Right lung (tissue), 5 donors: ENCODE data around the gene ZFP69B. TPM values are rescaled to one million over a fixed set of nuclear protein-coding genes. Genes with fewer than 3 reads are reported as not detected.
"Not testable (repeated sequence)": the region's sequence is repeated elsewhere in the genome, so short reads cannot be mapped to it uniquely, and the experiment has no call there.

Experiments used
- DNase-seq, 2 donors: peaks; one replicate each; pipeline ENCODE4 v3.0.0-alpha.2; 2013
- polyA plus RNA-seq, 5 donors: library from polyadenylated mRNA; unstranded; fragments of 120-200 nt; gene quantifications; one replicate each; pipeline versions ENCODE4 v1.2.1 to v1.2.3, GENCODE V29; 2013; ENCODE audit warnings: inconsistent platforms in 1 of 5, low replicate concordance in 1 of 5; ENCODE audit not compliant: insufficient read length in 5 of 5, insufficient read depth in 1 of 5

ZFP69B gene
- polyA plus RNA-seq, 5 donors: 5.1 to 7.5 (median 5.8) TPM

DNA sequence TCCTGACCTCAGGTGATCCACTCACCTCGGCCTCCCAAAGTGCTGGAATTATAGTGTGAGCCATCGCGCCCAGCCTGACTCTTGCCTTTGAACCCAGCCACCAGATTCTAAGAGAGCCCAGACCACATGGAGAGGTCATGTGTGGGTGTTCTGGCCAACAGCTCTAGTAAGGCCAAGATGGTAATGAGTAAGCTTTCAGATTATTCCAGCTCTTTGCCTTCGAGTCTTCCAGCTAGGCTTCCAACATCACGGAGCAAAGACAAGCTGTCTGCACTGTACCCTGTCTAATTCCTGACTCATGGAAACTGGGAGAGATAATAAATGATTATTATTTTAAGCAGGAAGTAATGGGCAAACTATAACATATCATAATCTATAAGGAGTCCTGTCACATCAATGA lies 14.8 kb upstream of the ZFP69B start:
- no peak for DNase-seq

DNA sequence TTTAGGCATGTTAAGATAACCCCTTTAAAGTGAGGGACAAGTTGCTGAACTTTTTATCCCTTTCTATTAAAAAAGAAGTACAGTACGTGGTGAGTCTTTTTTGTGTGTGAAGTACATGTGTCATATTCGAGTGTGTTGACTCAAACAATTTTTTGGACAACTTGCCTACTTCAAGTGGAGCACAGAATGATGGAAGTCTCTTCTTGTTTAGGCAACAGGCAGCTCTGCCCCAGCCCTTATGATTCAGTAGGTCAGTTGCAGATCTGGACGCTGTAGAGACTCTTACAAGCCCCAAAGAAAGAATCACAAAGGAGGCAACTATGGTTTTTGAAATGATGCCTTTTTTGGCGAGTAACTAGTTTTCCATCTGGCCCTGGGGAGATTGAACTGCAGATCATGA lies 14.4 kb upstream of the ZFP69B start:
- no peak for DNase-seq

DNA sequence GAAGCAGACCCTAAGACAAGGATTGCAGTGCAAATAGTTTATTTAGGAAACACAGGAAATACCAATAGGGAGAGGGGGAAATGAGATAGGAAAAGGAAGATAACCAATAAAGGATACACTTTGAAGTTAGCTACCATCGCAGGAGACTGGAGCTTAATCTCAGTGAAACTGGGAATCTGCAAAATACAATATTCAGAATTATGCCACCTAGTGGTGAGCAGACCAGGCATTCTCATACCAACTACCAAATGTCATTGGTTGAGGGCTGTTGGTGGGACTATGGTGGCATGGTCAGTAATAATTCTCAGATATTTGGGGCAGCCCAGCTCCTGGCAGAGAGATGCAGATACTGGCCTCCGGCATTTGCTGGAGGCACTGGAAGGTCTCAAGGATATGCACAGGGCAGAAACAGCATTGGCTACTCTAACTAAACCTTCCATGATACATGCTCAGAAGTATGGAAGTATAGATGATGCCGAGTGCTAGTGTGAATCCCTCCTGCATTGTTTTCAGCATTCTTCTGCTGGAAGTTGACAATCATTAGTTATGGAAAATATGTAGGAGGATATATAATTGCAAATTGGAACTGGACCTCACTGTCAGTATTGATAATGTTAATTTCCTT lies 11.8 kb upstream of the ZFP69B start:
- DNase-seq: no peak

DNA sequence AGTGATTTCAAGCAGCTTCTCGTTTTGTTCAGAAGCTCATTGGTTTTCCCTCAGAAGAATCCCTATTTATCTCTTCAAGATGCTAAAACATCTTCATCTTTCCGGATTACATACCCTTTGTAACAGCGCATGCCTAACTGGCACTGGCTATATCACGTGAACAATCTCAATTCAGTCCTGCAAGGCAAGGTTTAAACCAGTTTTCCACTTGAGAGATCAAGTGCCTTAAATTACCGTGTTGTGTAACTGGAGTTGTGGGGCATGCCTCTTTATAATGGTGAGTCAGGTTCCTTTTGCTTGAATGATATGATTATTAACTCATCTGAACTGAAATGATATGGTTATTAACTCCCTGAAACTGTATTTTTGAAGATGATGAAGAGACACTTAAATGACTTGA lies 11.0 kb upstream of the ZFP69B start:
- no peak for DNase-seq

DNA sequence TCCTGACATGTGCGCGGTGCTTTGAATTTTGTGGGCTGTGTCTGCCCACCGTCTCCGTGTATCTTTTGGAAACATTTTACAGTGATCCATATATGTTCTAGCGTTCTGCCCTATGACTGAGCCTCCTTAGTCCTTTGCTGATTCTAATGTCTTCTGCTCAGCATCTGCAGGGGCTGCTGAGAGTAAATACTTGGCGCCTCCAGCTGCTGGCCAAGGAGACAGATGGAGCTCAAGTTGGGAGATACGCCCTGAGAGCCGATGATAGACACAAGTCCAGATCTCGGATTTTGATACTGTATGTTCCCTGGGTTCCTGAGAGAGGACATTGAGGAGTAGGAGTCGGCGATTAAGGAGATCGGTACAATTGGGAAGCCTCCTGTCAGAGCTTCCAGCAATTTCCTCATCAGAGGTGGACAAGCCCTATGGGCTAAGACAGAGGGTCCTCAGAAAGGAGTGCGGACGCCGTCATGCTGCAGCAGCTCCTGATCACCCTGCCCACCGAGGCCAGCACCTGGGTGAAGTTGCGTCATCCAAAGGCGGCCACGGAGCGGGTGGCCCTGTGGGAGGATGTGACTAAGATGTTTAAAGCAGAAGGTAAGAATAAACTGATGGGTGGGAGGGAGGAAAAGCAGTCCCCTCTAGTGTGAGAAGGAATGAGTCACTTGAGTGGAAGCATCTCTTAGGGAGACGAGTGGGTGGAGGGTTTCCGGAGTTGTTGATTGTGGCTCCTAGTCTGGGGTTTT lies 390 bp downstream of the ZFP69B start:
- peak in 1 of 2 donors; percentile 45 for DNase-seq

DNA sequence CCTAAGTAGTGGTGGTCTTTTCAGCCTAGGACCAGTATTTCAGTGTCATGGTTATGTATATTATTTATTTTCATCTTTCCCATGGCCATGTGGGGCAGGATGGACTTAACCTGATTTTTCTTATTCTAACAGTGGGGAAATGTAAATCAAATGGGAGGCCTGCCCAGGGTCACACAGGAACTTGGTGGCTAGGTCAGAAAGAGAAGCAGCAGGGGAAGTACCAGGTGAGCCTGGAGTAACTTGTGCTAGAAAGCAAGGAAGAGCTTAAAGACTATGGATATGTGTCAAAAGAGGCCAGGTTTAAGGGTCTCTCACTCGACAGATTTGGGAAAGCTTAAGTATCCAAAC lies 936 bp downstream of the ZFP69B start:
- DNase-seq: no peak

DNA sequence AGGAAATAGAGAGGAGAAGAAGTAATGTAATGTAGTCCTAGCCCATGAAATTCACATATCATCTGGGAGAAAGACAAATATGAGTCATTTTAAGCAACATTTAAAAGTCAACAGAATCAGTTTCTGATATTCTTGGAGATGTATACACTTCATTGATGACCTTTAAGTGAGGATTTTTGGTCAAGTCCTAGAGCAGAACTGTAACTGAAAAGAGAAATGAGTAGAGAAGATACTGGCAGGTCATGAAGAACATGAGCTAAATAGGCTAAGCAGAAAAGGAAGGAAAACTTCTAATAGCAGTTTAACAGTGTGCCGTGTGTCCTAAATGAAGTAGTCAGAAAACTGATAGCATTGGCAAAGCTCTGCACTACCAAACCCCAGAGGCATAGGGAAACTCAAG lies 4.6 kb downstream of the ZFP69B start:
- no peak for DNase-seq

DNA sequence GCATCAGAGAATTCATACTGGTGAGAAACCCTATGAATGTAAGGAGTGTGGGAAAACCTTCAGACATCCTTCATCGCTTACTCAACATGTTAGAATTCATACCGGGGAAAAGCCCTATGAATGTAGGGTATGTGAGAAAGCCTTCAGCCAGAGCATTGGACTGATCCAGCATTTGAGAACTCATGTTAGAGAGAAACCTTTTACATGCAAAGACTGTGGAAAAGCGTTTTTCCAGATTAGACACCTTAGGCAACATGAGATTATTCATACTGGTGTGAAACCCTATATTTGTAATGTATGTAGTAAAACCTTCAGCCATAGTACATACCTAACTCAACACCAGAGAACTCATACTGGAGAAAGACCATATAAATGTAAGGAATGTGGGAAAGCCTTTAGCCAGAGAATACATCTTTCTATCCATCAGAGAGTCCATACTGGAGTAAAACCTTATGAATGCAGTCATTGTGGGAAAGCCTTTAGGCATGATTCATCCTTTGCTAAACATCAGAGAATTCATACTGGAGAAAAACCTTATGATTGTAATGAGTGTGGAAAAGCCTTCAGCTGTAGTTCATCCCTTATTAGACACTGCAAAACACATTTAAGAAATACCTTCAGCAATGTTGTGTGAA lies 12.8 kb downstream of the ZFP69B start:
- DNase-seq: no peak

DNA sequence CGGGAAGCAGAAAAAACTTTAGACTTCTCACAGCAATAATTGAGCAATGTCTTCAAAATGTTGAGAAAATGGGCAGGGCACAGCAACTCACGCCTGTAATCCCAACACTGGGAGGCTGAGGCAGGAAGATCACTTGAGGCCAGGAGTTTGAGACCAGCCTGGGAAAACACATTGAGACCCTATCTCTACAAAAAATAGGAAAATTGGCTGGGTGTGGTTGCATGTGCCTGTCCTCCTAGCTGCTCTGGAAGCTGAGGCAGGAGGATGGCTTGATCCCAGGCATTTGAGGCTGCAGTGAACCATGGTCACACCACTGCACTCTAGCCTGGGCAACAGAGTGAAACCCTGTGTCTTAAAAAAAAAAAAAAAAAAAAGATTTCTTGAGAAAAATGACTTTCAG lies 19.1 kb downstream of the ZFP69B start:
- no peak for DNase-seq

DNA sequence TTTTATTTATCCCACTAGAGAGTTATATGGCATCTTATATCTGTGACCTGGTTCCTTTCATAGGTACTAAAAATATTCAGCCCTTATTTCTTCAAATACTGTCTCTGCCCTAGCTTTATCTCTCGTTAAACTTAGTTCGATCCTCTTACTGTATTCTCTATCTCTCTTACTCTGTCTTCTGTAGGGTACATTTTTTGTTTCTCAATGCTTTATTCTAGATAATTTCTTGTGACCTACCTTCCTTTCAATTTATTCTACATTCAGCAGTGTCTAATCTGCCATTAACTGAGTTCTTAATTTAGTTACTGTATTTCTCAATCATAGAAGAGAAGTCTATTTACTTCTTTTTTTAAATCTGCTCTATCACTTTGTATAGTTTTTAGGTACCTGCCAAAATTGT lies 25.0 kb downstream of the ZFP69B start:
- no peak for DNase-seq

DNA sequence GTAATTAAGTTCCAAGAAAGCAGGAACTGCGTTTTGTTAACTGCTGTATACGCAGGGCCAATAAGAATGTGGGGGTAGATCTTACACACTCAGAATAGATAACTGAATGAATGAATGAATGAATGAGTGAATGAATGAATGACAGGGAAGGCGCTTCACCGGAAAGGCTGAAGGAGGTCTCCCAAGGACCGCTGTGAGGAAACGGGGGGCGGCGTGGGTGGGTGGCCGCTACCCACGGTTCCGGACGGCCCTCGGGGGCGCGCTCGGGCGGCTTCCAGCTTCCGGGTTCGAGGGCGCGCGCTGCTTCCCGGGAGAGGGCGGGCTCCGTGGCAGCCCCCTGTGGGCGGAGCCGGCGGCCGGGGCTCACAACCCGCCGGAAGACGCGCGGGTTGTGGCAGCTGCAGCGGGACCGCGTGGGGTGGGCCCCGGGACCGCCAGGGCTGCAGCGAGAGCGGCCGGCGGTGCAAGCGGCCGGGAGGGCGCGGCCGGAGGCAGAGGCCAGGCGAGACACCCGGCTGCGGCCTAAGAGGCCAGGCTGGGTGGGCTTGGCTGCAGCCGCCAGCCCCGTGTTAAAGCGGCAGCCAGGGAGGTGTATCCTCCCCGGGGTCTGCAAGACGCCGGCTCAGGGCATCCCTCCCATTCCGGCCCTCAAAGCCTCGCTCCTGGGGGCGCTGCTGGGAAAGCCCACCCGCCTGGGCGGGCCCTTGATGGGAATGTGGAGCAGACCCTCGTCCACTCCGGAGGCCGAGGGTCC lies 26.8 kb downstream of the ZFP69B start, which contains the start of gene ZFP69:
Gene ZFP69, plus strand, starts transcription at position 367 of the 754 bp plus-strand sequence. CDS start 2,072 bp downstream, outside the sequence.
- peak; percentile 67 to 74 for DNase-seq

DNA sequence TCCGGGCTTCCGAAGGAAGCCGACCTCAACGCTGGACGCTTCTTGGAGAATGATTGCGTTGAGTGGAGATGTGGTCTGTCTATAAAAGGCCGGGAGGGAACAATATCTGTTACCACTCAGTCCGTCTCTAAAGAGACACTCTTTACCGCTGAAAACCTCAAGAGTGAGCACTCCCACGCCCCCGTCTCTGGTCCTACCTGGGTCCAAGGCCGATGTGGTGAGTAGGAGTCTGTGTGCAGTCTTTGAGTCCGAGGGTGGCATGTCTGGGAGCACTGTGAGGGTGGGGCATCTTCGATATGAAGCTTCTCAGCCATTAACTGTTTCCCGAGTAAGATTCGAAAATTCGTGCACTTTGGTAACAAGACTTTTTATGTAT lies 27.4 kb downstream of the ZFP69B start:
- DNase-seq: no peak

DNA sequence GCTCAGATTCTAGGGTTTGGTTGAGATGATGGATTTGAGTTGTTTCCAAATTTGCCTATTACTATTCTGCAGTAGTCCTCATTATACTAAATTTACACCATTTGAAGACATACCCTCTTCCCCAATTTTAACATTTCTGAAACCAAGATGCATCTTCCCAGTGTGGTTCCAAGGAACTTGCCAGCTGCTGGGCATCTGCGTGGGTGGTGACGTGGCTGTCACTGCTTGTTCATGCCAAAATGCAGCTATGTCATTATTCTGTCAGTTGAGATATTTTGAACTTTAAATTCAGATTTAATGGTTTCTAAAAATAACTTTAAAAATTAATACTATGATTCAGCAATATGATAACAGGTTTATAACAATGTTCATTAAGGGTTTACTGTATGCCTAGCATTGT lies 28.0 kb downstream of the ZFP69B start:
- no peak for DNase-seq

DNA sequence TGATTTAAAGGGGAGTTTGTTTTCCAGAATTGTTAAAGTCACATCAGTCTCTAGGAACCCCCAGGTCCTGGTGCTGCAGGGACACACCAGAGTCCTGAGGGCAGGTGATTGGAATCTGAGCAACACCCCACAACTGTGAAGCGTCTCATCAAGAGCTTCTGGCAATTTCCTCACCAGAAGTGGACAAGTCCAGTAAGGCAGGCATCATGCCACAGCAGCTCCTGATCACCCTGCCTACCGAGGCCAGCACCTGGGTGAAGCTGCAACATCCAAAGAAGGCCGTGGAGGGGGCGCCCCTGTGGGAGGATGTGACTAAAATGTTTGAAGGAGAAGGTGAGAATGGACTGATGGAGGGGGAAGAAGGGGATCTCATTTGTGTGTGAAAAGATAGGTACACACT lies 28.9 kb downstream of the ZFP69B start:
- DNase-seq: no peak

DNA sequence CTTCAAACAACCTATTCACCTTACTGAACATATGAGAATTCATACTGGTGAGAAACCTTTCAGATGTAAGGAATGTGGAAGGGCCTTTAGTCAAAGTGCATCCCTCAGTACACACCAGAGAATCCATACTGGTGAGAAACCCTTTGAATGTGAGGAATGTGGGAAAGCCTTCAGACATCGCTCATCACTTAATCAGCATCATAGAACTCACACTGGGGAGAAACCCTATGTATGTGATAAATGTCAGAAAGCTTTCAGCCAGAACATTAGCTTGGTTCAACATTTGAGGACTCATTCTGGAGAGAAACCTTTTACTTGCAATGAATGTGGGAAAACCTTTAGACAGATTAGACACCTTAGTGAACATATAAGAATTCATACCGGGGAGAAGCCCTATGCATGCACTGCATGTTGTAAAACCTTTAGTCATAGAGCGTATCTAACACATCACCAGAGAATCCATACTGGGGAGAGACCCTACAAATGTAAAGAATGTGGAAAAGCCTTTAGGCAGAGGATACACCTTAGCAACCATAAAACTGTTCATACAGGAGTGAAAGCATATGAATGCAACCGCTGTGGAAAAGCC lies 45.1 kb downstream of the ZFP69B start:
- DNase-seq: no peak

DNA sequence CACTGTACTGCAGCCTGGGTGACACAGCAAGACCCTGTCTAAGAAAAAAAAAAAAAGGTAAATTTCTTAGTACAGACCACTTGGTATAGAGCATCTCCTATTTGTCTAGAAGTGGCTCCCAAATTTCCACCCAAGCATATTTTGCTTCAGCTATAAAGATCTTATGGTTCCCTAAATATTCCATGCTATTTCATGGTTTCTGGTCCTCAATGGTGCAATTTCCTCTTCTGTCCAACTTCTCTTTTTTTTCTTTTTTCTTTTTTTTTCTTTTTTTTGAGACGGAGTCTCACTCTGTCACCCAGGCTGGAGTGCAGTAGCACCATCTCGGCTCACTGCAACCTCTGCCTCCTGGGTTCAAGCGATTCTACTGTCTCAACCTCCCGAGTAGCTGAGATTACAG lies 52.4 kb downstream of the ZFP69B start:
- not testable (repeated sequence) for DNase-seq

DNA sequence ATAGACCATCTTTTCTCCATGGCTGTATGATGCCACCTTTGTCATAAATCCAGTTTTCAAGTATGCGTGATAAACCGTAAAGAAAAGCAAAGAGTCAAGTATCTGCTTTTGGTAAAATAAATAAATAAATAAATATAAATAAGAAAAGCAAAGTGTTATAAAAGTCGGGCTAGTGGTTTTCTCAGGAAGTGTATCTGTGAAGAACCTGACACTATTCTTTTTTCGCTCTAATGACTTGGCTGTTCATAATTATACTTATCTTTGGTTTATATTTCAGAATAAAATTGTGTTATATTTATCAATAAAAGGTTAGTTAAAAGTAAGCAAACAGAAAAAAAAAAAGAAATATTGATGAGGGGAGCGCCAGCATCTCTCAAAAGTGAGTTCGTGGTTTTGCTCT lies 57.7 kb downstream of the ZFP69B start:
- DNase-seq: no peak

DNA sequence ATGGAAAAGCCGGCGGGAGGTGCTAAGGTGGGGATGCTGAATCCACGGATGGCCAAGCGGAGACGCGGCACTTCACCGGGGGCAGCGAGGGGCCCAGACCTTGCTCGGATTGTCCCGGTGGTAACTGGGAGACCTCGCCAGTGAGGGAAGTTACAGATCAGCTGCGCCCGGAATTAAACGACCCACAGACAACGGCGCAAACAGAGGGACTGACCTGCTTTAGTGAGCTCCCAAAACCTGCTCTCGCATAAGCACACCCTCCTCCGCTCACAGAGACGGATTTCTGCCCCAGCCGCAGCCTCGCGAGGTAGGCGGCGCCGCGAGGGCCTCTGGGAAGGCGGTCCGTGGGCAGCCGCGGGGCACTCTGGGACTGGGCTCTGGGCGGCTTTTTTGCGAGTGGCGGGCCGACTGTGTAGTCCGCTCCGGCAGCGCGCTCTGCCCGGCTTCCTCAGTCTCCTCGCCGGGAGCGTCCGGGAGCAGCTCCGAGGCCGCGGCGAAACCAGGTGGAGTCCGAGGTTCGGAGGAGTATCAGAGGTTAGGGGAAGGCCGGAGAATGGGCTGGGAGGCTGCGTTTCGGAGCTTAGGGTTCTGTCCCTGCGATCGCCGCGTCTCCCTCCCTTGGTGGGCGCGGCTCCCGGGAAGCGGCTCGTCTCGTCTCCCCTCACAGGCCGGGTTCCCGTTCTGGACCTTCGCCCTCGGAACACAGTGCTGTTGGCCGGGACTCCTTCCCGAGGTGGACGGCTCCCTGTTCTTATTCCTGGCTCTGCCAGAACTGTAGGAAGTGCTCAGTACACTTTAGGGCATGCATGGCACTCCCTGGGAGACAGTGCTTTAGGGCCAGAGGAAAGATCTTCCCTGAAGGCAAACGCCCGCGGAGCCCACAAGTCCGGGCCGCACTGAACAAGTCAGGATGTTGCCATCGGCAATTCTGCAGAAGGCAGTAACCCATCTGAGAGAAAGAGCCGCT lies 58.4 kb downstream of the ZFP69B start, which contains the start of gene EXO5:
Gene EXO5, plus strand, starts transcription at position 393 of the 967 bp plus-strand sequence. CDS start 5,778 bp downstream, outside the sequence.
- peak; percentile 60 to 65 for DNase-seq
